HEK293T (cell line): ENCODE data around the gene PDE6H.

Source experiments
- CTCF ChIA-PET: fragments of 350-600 bp; formaldehyde crosslinking; extraction: SDS; loops from one replicate; lab custom pipeline; 2021; ENCODE audit warnings: antibody characterized with exemption, inconsistent platforms; lab: Yijun Ruan, JAX
- POLR2A ChIA-PET: fragments of 350-600 bp; formaldehyde crosslinking; extraction: SDS; loops from one replicate; lab custom pipeline; 2020; ENCODE audit warnings: antibody characterized with exemption, inconsistent platforms; lab: Yijun Ruan, JAX
- DNase-seq: peaks from one replicate; pipeline ENCODE4 v3.0.0; 2012; ENCODE audit warnings: mixed read lengths; ENCODE audit errors: extremely low spot score
- ARNT ChIP-seq: fragments of 450-650 bp; IDR thresholded peaks from 2 replicates; pipeline ENCODE4 v1.6.1; 2017; ENCODE audit warnings: mild to moderate bottlenecking
- BHLHE40 ChIP-seq: fragments of 450-650 bp; IDR thresholded peaks from 2 replicates; pipeline ENCODE4 v1.6.1; 2016; ENCODE audit warnings: mild to moderate bottlenecking, moderate library complexity, borderline replicate concordance
- CTBP1 ChIP-seq: fragments of 450-650 bp; IDR thresholded peaks from 2 replicates; pipeline ENCODE4 v1.6.1; 2016; ENCODE audit warnings: borderline replicate concordance
- ELF4 ChIP-seq: fragments of 450-650 bp; IDR thresholded peaks from 2 replicates; pipeline ENCODE4 v1.6.1; 2017; ENCODE audit warnings: antibody characterized with exemption
- FOXA1 ChIP-seq: fragments of 450-650 bp; IDR thresholded peaks from 2 replicates; pipeline ENCODE4 v1.6.1; 2016; ENCODE audit warnings: mild to moderate bottlenecking
- FOXK2 ChIP-seq: fragments of 450-650 bp; IDR thresholded peaks from 2 replicates; pipeline ENCODE4 v1.6.1; 2016; ENCODE audit warnings: mild to moderate bottlenecking
- FOXM1 ChIP-seq: fragments of 450-650 bp; IDR thresholded peaks from 2 replicates; pipeline ENCODE4 v1.6.1; 2017; ENCODE audit warnings: mild to moderate bottlenecking, borderline replicate concordance
- HDGF ChIP-seq: fragments of 450-650 bp; IDR thresholded peaks from 2 replicates; pipeline ENCODE4 v1.6.1; 2017; ENCODE audit warnings: antibody characterized with exemption, borderline replicate concordance
- L3MBTL2 ChIP-seq: fragments of 450-650 bp; conservative IDR thresholded peaks from 2 replicates; pipeline ENCODE4 v1.6.1; 2016; ENCODE audit warnings: mild to moderate bottlenecking
- LEF1 ChIP-seq: fragments of 450-650 bp; IDR thresholded peaks from 2 replicates; pipeline ENCODE4 v1.6.1; 2017; ENCODE audit warnings: mild to moderate bottlenecking, borderline replicate concordance
- NFRKB ChIP-seq: fragments of 450-650 bp; IDR thresholded peaks from 2 replicates; pipeline ENCODE4 v1.6.1; 2016; ENCODE audit warnings: mild to moderate bottlenecking, moderate library complexity
- PKNOX1 ChIP-seq: fragments of 450-650 bp; IDR thresholded peaks from 2 replicates; pipeline ENCODE4 v1.6.1; 2016
- SP1 ChIP-seq: fragments of 450-650 bp; IDR thresholded peaks from 2 replicates; pipeline ENCODE4 v1.6.1; 2017
- SUZ12 ChIP-seq: fragments of 450-650 bp; IDR thresholded peaks from 2 replicates; pipeline ENCODE4 v1.6.1; 2016; ENCODE audit warnings: mild to moderate bottlenecking
- TARDBP ChIP-seq: fragments of 450-650 bp; IDR thresholded peaks from 2 replicates; pipeline ENCODE4 v1.6.1; 2016
- ZNF384 ChIP-seq: fragments of 450-650 bp; IDR thresholded peaks from 2 replicates; pipeline ENCODE4 v1.6.1; 2016

The PDE6H gene

GRCh38 chr12:15001733-15002382 lies 29.0 kb downstream of the PDE6H start:
- no peak for TF ChIP-seq PKNOX1
- TF ChIP-seq HDGF, result no peak
- no peak for TF ChIP-seq FOXA1
- no peak for TF ChIP-seq FOXM1
- peak; percentile 10 for DNase-seq
- CTCF ChIA-PET, result no interaction called here

GRCh38 chr12:15004421-15004820 lies 31.6 kb downstream of the PDE6H start:
- TF ChIP-seq NFRKB (no peak), FOXA1 (no peak), PKNOX1 (no peak), L3MBTL2 (no peak), HDGF (no peak), CTBP1 (no peak), ELF4 (no peak), TARDBP (no peak), LEF1 (no peak), ZNF384 (no peak)
- POLR2A ChIA-PET, result no interaction called here
- no peak for DNase-seq
- CTCF ChIA-PET, result no interaction called here

More at GRCh38 chr12:15001733-15002382, 29.0 kb downstream of the PDE6H start:
- POLR2A ChIA-PET, result no interaction called here

GRCh38 chr12:15005064-15005463 lies 32.2 kb downstream of the PDE6H start:
- CTCF ChIA-PET, result no interaction called here
- TF ChIP-seq CTBP1, result no peak
- no peak for TF ChIP-seq PKNOX1
- TF ChIP-seq L3MBTL2, result no peak
- TF ChIP-seq LEF1, result no peak
- TF ChIP-seq TARDBP, result no peak
- no peak for TF ChIP-seq ARNT
- TF ChIP-seq NFRKB, result no peak
- TF ChIP-seq SUZ12, result no peak
- TF ChIP-seq FOXA1, result no peak
- TF ChIP-seq SP1, result no peak
- no peak for TF ChIP-seq FOXK2
- no peak for TF ChIP-seq BHLHE40
- TF ChIP-seq HDGF, result no peak
- no peak for TF ChIP-seq FOXM1
- no peak for TF ChIP-seq ZNF384
- no peak for TF ChIP-seq ELF4
- no peak for DNase-seq
- POLR2A ChIA-PET, result no interaction called here

- CTCF ChIA-PET, result no interaction called here
- TF ChIP-seq FOXA1, result no peak
- TF ChIP-seq HDGF, result no peak
- TF ChIP-seq ARNT, result no peak
- POLR2A ChIA-PET, result interaction anchor here (0.8 kb wide), 2 partner anchors 237 to 720 kb away, joined by 3 to 4 read pairs; a partner anchor contains a TSS
- no peak for DNase-seq
Observed at GRCh38 chr12:15007551-15007950, 34.7 kb downstream of the PDE6H start.

GRCh38 chr12:15011162-15011561 lies 38.3 kb downstream of the PDE6H start:
- ChIA-PET POLR2A (no interaction called here), CTCF (no interaction called here)
- peak; percentile 9 for DNase-seq
- TF ChIP-seq L3MBTL2 (no peak), ELF4 (no peak), PKNOX1 (no peak), CTBP1 (no peak), FOXM1 (no peak), NFRKB (no peak), TARDBP (no peak), ARNT (no peak), SP1 (no peak), HDGF (no peak), FOXA1 (no peak), LEF1 (no peak), BHLHE40 (no peak)

- no peak for DNase-seq
- ChIA-PET POLR2A (no interaction called here), CTCF (no interaction called here)
- no peak for TF ChIP-seq FOXA1
Observed at GRCh38 chr12:15013634-15014179, 40.9 kb downstream of the PDE6H start.
